Mononuclear cell (primary cell): Measurements from ENCODE around the gene KIAA0825. TPM values are rescaled to one million over a fixed set of nuclear protein-coding genes. Genes with fewer than 3 reads are reported as not detected.
"Not testable (repeated sequence)": the region's sequence is repeated elsewhere in the genome, so short reads cannot be mapped to it uniquely, and the experiment has no call there.

Source experiments
- H3K27me3 ChIP-seq: 2 replicates; pipeline ENCODE4 v1.6.0; 2011; ENCODE audit warnings: low read length, control low read depth; ENCODE audit not compliant: insufficient read depth
- H3K4me1 ChIP-seq: 2 replicates; pipeline ENCODE4 v1.5.1; 2011; ENCODE audit warnings: mild to moderate bottlenecking, low read length, control low read depth; ENCODE audit not compliant: insufficient read depth
- H3K4me3 ChIP-seq: 2 replicates; pipeline ENCODE4 v1.5.1; 2011; ENCODE audit warnings: mild to moderate bottlenecking, low read length, moderate library complexity
- H3K9me3 ChIP-seq: 2 replicates; pipeline ENCODE4 v1.5.1; 2011; ENCODE audit warnings: low read depth, mild to moderate bottlenecking, control low read depth, low read length
- total RNA-seq: library from RNA; depleted of rRNA; stranded (reverse); fragments of >200 nt; gene quantifications from one replicate; pipeline ENCODE4 v1.2.3, GENCODE V29; 2012

The KIAA0825 gene
- total RNA-seq, 1 donor = 2.5 TPM

- Histone ChIP-seq H3K4me1 (no peaks in the 10 kb centered on the region), H3K27me3 (no peaks in the 10 kb centered on the region), H3K9me3 (no peaks in the 10 kb centered on the region), H3K4me3 (no peak overlapping the region)
Measured at GRCh38 chr5:94361161-94361560, 257.2 kb downstream of the KIAA0825 start.

DNA sequence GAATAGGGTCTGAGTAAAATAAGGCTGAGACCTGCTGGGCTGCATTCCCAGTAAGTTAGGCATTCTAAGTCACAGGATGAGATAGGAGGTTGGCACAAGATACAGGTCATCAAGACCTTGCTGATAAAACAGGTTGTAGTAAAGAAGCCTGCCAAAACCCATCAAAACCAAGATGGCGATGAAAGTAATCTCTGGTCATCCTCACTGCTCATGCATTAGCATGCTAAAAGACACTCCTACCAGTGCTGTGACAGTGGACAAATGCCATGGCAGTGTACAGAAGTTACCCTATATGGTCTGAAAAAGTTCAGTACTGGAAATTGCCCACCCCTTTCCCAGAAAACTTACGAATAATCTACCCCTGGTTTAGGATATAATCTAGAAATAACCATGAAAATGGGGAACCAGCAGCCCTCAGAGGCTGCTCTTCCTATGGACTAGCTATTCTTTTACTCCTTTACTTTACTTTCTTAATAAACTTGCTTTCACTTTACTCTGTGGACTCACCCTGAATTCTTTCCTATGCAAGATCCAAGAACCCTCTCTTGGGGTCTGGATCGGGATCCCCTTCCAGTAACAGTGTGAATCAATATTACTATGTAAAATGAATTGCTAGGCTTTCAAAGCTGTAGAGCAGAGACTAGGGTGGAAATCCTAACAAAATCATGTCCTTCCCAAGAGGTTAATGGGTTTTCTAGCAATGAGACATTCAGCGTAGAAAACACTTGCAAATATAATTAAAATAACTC is 257.8 kb downstream of the KIAA0825 start:
- H3K27me3 ChIP-seq = no peaks in the 10 kb centered on the region

GRCh38 chr5:94359880-94360279 is 258.5 kb downstream of the KIAA0825 start:
- H3K4me1 ChIP-seq = no peaks in the 10 kb centered on the region
- no peak overlapping the region for H3K4me3 ChIP-seq
- H3K9me3 ChIP-seq = no peaks in the 10 kb centered on the region
- H3K27me3 ChIP-seq = no peaks in the 10 kb centered on the region

More for the DNA sequence above, 257.8 kb downstream of the KIAA0825 start:
- Histone ChIP-seq H3K4me1 (no peaks in the 10 kb centered on the region), H3K4me3 (no peak overlapping the region), H3K9me3 (no peaks in the 10 kb centered on the region)

- Histone ChIP-seq H3K9me3 (no peaks in the 10 kb centered on the region), H3K4me3 (no peak overlapping the region), H3K4me1 (no peaks in the 10 kb centered on the region), H3K27me3 (no peaks in the 10 kb centered on the region)
Measured at GRCh38 chr5:94355811-94356210, 262.6 kb downstream of the KIAA0825 start.

DNA sequence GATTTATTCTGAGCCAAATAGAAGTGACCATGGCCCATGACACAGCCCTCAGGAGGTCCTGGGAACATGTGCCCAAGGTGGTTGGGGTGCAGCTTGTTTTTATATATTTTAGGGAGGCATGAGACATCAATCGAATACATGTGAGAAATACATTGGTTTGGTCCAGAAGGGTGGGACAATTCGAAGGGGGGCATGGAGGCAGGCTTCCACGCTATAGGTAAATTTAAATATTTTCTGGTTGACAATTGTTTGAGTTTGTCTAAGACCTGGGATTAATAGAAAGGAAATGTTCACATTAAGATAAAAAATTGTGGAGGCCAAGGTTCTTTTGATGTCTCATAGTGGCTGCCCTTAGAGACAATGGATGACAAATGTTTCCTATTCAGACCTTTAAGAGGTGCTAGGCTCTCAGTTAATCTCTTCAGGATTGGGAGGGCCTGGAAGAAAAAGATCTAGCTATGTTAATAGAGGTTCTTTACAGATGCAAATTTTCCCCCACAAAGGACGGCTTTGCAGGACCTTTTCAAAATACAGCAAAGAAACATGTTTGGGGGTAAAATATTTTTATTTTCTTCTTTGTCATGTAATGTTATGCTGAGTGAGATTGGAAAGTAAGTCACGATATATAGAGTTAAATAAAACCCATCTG is 263.4 kb downstream of the KIAA0825 start:
- not testable (repeated sequence) for H3K9me3 ChIP-seq, H3K27me3 ChIP-seq, H3K4me3 ChIP-seq, H3K4me1 ChIP-seq

DNA sequence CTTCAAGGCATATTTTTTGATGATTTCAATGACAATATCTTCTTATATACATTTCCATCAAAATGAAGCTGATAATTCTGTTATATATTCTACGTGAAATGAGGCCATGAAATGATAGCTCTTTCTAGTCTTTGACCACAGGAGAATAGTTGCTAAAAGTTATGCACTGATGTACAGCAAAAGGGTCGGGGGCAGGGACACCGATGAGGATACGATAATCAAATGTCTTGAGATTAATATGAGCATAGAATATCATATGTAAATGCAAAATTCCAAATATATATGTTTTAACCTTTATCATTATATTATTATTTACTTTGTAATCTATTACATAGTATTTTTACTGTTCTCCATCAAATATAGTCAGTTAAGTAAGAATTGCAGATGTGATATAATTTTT is 264.8 kb downstream of the KIAA0825 start:
- Histone ChIP-seq H3K4me1 (no peaks in the 10 kb centered on the region), H3K9me3 (no peaks in the 10 kb centered on the region), H3K4me3 (no peak overlapping the region), H3K27me3 (no peaks in the 10 kb centered on the region)

DNA sequence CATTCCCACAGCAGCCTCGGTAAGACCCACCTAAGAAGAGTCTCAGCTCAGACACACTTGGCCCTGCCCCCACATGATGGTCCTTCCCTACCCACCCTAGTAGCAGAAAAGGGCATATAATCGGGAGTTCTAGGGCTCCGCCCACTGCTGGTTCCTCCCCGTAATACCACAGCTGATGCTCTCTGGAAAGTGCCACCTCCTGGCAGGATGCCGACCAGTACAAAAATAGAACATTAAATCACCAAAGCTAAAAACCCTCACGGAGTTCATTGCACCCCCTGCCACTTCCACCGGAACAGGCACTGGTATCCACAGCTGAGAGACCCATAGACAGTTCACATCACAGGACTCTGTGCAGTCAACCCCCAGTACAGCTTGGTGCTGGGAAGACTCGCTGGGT is 271.3 kb downstream of the KIAA0825 start:
- no peaks in the 10 kb centered on the region for H3K9me3 ChIP-seq
- no peak overlapping the region for H3K4me3 ChIP-seq
- H3K4me1 ChIP-seq = no peaks in the 10 kb centered on the region
- no peaks in the 10 kb centered on the region for H3K27me3 ChIP-seq

GRCh38 chr5:94345257-94345656 is 273.1 kb downstream of the KIAA0825 start:
- Histone ChIP-seq H3K9me3 (no peaks in the 10 kb centered on the region), H3K27me3 (no peaks in the 10 kb centered on the region), H3K4me1 (no peaks in the 10 kb centered on the region), H3K4me3 (no peak overlapping the region)

GRCh38 chr5:94337617-94338016 is 280.8 kb downstream of the KIAA0825 start:
- Histone ChIP-seq H3K4me3 (no peak overlapping the region), H3K9me3 (no peaks in the 10 kb centered on the region), H3K4me1 (no peaks in the 10 kb centered on the region), H3K27me3 (no peaks in the 10 kb centered on the region)

DNA sequence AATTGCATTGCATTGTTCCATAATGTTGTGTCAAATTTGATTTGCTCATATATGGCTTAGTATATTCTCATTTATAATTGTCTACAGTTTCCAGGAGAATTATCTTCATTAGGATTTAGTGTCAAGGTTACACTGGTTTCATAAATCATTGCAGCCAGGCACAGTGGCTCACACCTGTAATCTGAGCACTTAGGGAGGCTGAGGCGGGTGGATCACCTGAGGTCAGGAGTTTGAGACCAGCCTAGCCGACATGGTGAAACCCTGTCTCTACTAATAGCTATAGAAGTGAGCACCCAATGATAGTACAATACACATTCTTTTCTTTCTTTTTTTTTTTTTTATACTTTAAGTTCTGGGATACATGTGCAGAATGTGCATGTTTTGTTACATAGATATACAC is 282.5 kb downstream of the KIAA0825 start:
- Histone ChIP-seq H3K4me3 (no peak overlapping the region), H3K27me3 (no peaks in the 10 kb centered on the region), H3K9me3 (no peaks in the 10 kb centered on the region), H3K4me1 (no peaks in the 10 kb centered on the region)

GRCh38 chr5:94329115-94329514 is 289.3 kb downstream of the KIAA0825 start:
- H3K9me3 ChIP-seq = peaks cover 10% of the 10 kb centered on the region
- H3K4me3 ChIP-seq = no peak overlapping the region
- no peaks in the 10 kb centered on the region for H3K27me3 ChIP-seq
- no peaks in the 10 kb centered on the region for H3K4me1 ChIP-seq

- no peaks in the 10 kb centered on the region for H3K27me3 ChIP-seq
- H3K4me1 ChIP-seq = no peaks in the 10 kb centered on the region
- H3K4me3 ChIP-seq = no peak overlapping the region
- peaks cover 10% of the 10 kb centered on the region for H3K9me3 ChIP-seq
Measured at GRCh38 chr5:94326586-94326985, 291.8 kb downstream of the KIAA0825 start.

GRCh38 chr5:94316916-94317838 is 301.2 kb downstream of the KIAA0825 start:
- H3K27me3 ChIP-seq = no peaks in the 10 kb centered on the region
- no peaks in the 10 kb centered on the region for H3K4me1 ChIP-seq
- no peak overlapping the region for H3K4me3 ChIP-seq
- no peaks in the 10 kb centered on the region for H3K9me3 ChIP-seq

GRCh38 chr5:94314460-94315131 is 303.8 kb downstream of the KIAA0825 start:
- Histone ChIP-seq H3K4me1 (no peaks in the 10 kb centered on the region), H3K27me3 (no peaks in the 10 kb centered on the region), H3K9me3 (no peaks in the 10 kb centered on the region), H3K4me3 (no peak overlapping the region)

- Histone ChIP-seq H3K9me3 (no peaks in the 10 kb centered on the region), H3K4me1 (no peaks in the 10 kb centered on the region), H3K27me3 (no peaks in the 10 kb centered on the region), H3K4me3 (no peak overlapping the region)
Measured at GRCh38 chr5:94313696-94314095, 304.7 kb downstream of the KIAA0825 start.
